B cell (primary cell): ENCODE results near the gene PIAS4. TPM values are rescaled to one million over a fixed set of nuclear protein-coding genes. Genes with fewer than 3 reads are reported as not detected.

Experiments used
- ATAC-seq: fragments of 200-7000 bp; cut with Tn5 transposase; one replicate; pipeline ENCODE4 v1.10.0; 2021; ENCODE audit warnings: low read depth, mild to moderate bottlenecking, moderate number of reproducible peaks, moderate library complexity
- CTCF ChIA-PET: fragments of 350-600 bp; sonication (Branson Sonifier 250); formaldehyde crosslinking; loops from one replicate; lab custom pipeline; 2021; ENCODE audit warnings: antibody characterized with exemption, inconsistent platforms; lab: Charles Lee
- POLR2A ChIA-PET: fragments of 350-600 bp; sonication (Branson Sonifier 250); formaldehyde crosslinking; loops from one replicate; lab custom pipeline; 2021; ENCODE audit warnings: antibody characterized with exemption; lab: Charles Lee
- DNase-seq: peaks from one replicate; pipeline ENCODE4 v3.0.0; 2013
- H2AFZ ChIP-seq: 2 replicates; pipeline ENCODE4 v1.6.1; 2012; ENCODE audit warnings: mild to moderate bottlenecking, low read depth, low read length; ENCODE audit not compliant: insufficient read depth, poor library complexity, severe bottlenecking
- H3K27ac ChIP-seq, 2 donors: 1 replicate in 1 of 2; 2 replicates in 1 of 2; pipeline ENCODE4 v1.5.1; 2012 to 2013; ENCODE audit warnings: low read length in 2 of 2, mild to moderate bottlenecking in 2 of 2, moderate library complexity in 1 of 2
- H3K27me3 ChIP-seq, 4 experiments: fragments of 200-600 bp in 1 of 4; sonication (generic) in 1 of 4; replicated peaks in 1 of 4; 1 replicate in 2 of 4; 2 replicates in 2 of 4; pipeline versions ENCODE4 v1.6.1 to v1.7.0; 2013 to 2016; ENCODE audit warnings: low read length in 3 of 4, mild to moderate bottlenecking in 2 of 4, mixed read lengths in 1 of 4, moderate library complexity in 1 of 4; ENCODE audit not compliant: insufficient read depth in 4 of 4, control insufficient read depth in 3 of 4; ENCODE audit errors: control extremely low read depth in 1 of 4
- H3K36me3 ChIP-seq, 2 experiments: replicated peaks in 1 of 2; 1 replicate in 1 of 2; 2 replicates in 1 of 2; pipeline versions ENCODE4 v1.6.1 to v1.7.1; 2013; ENCODE audit warnings: low read length in 1 of 2; ENCODE audit not compliant: insufficient read depth in 2 of 2, control insufficient read depth in 1 of 2; ENCODE audit errors: control extremely low read depth in 1 of 2, extremely low read depth in 1 of 2
- H3K4me1 ChIP-seq, 2 donors: fragments of 200-600 bp in 1 of 2; sonication (generic) in 1 of 2; 1 replicate in 1 of 2; 2 replicates in 1 of 2; pipeline versions ENCODE4 v1.5.1 to v1.6.1; 2013 to 2017; ENCODE audit warnings: low read length in 2 of 2; ENCODE audit not compliant: control insufficient read depth in 2 of 2, insufficient read depth in 2 of 2
- H3K4me2 ChIP-seq: replicated peaks from 2 replicates; pipeline ENCODE3; 2012; ENCODE audit warnings: mild to moderate bottlenecking, low read depth, low read length; ENCODE audit not compliant: poor library complexity, severe bottlenecking
- H3K4me3 ChIP-seq, 5 experiments: fragments of 200-600 bp in 1 of 5; sonication (generic) in 1 of 5; 1 replicate in 3 of 5; 2 replicates in 2 of 5; pipeline versions ENCODE4 v1.5.1 to v1.7.0; 2011 to 2016; ENCODE audit warnings: low read length in 4 of 5, mild to moderate bottlenecking in 4 of 5, low read depth in 2 of 5, control low read depth in 1 of 5, moderate library complexity in 1 of 5; ENCODE audit not compliant: insufficient read depth in 1 of 5; ENCODE audit errors: control extremely low read depth in 1 of 5, extremely low read depth in 1 of 5
- H3K79me2 ChIP-seq: fragments of 200-600 bp; sonication (generic); one replicate; pipeline ENCODE4 v1.6.0; 2016; ENCODE audit warnings: low read length; ENCODE audit not compliant: control insufficient read depth, insufficient read depth
- H3K9ac ChIP-seq: fragments of 200-600 bp; sonication (generic); 2 replicates; pipeline ENCODE4 v1.6.1; 2017; ENCODE audit warnings: mild to moderate bottlenecking, low read length, moderate library complexity
- H3K9me3 ChIP-seq, 3 donors: one replicate each; pipeline versions ENCODE4 v1.6.1 to v1.7.1; 2013; ENCODE audit warnings: low read length in 2 of 3; ENCODE audit not compliant: control insufficient read depth in 2 of 3, insufficient read depth in 1 of 3; ENCODE audit errors: control extremely low read depth in 1 of 3
- H4K20me1 ChIP-seq: 2 replicates; pipeline ENCODE4 v1.6.0; 2012; ENCODE audit warnings: mild to moderate bottlenecking, low read length; ENCODE audit not compliant: insufficient read depth, control insufficient read depth, poor library complexity, severe bottlenecking
- H3K27ac Mint-ChIP-seq: one replicate; pipeline ENCODE4 v1.8.0; 2021; ENCODE audit warnings: mixed read lengths
- H3K27me3 Mint-ChIP-seq: one replicate; pipeline ENCODE4 v1.8.0; 2021; ENCODE audit warnings: mixed read lengths
- H3K4me1 Mint-ChIP-seq: one replicate; pipeline ENCODE4 v1.8.0; 2021; ENCODE audit warnings: mixed read lengths
- H3K4me3 Mint-ChIP-seq: one replicate; pipeline ENCODE4 v1.8.0; 2021; ENCODE audit warnings: mixed read lengths
- H3K9me3 Mint-ChIP-seq: one replicate; pipeline ENCODE4 v1.8.0; 2022; ENCODE audit warnings: mixed read lengths; ENCODE audit not compliant: insufficient read depth
- CTCF ChIP-seq: fragments of 200-600 bp; IDR thresholded peaks from one replicate; pipeline ENCODE4 v1.8.0; 2022; ENCODE audit warnings: antibody characterized with exemption, mild to moderate bottlenecking
- EZH2 ChIP-seq: IDR thresholded peaks from 2 replicates; pipeline ENCODE4 v1.6.1; 2012; ENCODE audit warnings: borderline replicate concordance, low read depth, mild to moderate bottlenecking, moderate library complexity, low read length; ENCODE audit not compliant: insufficient read depth, poor library complexity, severe bottlenecking
- WGBS: methylation state at CpG from one replicate; pipeline ENCODE4 v1.1.5; 2013; ENCODE audit warnings: missing lambda C conversion rate; ENCODE audit not compliant: insufficient coverage; 5-methylcytosine and 5-hydroxymethylcytosine counted together
- intact Hi-C: fragments of 100-400 bp; cut with micrococcal nuclease; formaldehyde crosslinking; loops from one replicate; pipeline ENCODE4 v1.10.0; 2022
- polyA plus RNA-seq: library from polyadenylated mRNA; depleted of rRNA; stranded (reverse); fragments of >200 nt; gene quantifications from 2 replicates; pipeline ENCODE4 v1.2.3, GENCODE V29; 2012
- total RNA-seq, 2 donors: library from RNA; stranded (reverse); fragments of 120-200 nt in 1 of 2; gene quantifications; 1 replicate in 1 of 2; 2 replicates in 1 of 2; pipeline versions ENCODE4 v1.2.3 to v1.2.4, GENCODE V29; 2013 to 2022

PIAS4 gene
- total and polyA plus RNA-seq, 2 donors (not counting 1 experiment from before 2014, with no cell fraction given) = 13.7 to 56.8 TPM

- H3K27ac ChIP-seq = peak overlapping the region in 1 of 2 donors; percentile 74
- peaks cover 33 to 38% of the 10 kb centered on the region in 2 donors for H3K4me1 ChIP-seq
- no peak overlapping the region for H3K4me3 ChIP-seq
- no peaks in the 10 kb centered on the region for H3K79me2 ChIP-seq
- no peak for DNase-seq
- 96% methylated on average over 28 of the region's 31 CpGs for WGBS
- H3K27ac Mint-ChIP-seq = no peak overlapping the region
- no peaks in the 10 kb centered on the region for H4K20me1 ChIP-seq
- no peaks in the 10 kb centered on the region for H3K27me3 ChIP-seq
- peaks cover 0 to 4% (median 0%) of the 10 kb centered on the region in 3 donors for H3K9me3 ChIP-seq
- H3K27me3 Mint-ChIP-seq = no peaks in the 10 kb centered on the region
- no peak overlapping the region for H2AFZ ChIP-seq
- POLR2A ChIA-PET = interaction anchor here (0.7 kb wide), 1 partner anchor 703 kb away, joined by 7 read pairs; no protein-coding TSS in a partner anchor
- TF ChIP-seq EZH2 (no peak), CTCF (no peak)
- CTCF ChIA-PET = interaction anchor here (0.6 to 2.4 kb wide), 4 partner anchors 9 to 52 kb away, joined by 3 to 9 read pairs (median 4); no protein-coding TSS in a partner anchor
- no peak overlapping the region for H3K9ac ChIP-seq
- peak overlapping the region; percentile 78 for H3K4me2 ChIP-seq
- peaks cover 0 to 7% of the 10 kb centered on the region in 2 experiments for H3K36me3 ChIP-seq
- H3K4me3 Mint-ChIP-seq = no peak overlapping the region
- H3K9me3 Mint-ChIP-seq = no peaks in the 10 kb centered on the region
- intact Hi-C loops = no loop called here
- peaks cover 26% of the 10 kb centered on the region for H3K4me1 Mint-ChIP-seq
- ATAC-seq = no peak
Measured at GRCh38 chr19:4087787-4088679, 80.5 kb downstream of the PIAS4 start.
